Glutamatergic neuron (in vitro differentiated cells): ENCODE measurements around the gene ZNF22. TPM values are rescaled to one million over a fixed set of nuclear protein-coding genes. Genes with fewer than 3 reads are reported as not detected.
A peak's percentile ranks its signal among the peaks of the same experiment; 100 is the strongest.

Source experiments
- DNase-seq: peaks from one replicate; pipeline ENCODE4 v3.0.0; 2022
- H3K27ac Mint-ChIP-seq: one replicate; pipeline ENCODE4 v1.8.0; 2020; ENCODE audit warnings: mild to moderate bottlenecking, mixed read lengths, inconsistent platforms; ENCODE audit not compliant: unreplicated experiment
- H3K27me3 Mint-ChIP-seq: one replicate; pipeline ENCODE4 v1.8.0; 2020; ENCODE audit warnings: mild to moderate bottlenecking, moderate library complexity, mixed read lengths, inconsistent platforms; ENCODE audit not compliant: unreplicated experiment
- H3K36me3 Mint-ChIP-seq: one replicate; pipeline ENCODE4 v1.8.0; 2020; ENCODE audit warnings: mild to moderate bottlenecking, mixed read lengths, inconsistent platforms; ENCODE audit not compliant: unreplicated experiment
- H3K4me1 Mint-ChIP-seq: one replicate; pipeline ENCODE4 v1.8.0; 2020; ENCODE audit warnings: mild to moderate bottlenecking, low read depth, mixed read lengths, inconsistent platforms; ENCODE audit not compliant: unreplicated experiment
- H3K4me3 Mint-ChIP-seq: one replicate; pipeline ENCODE4 v1.8.0; 2020; ENCODE audit warnings: mild to moderate bottlenecking, mixed read lengths, inconsistent platforms; ENCODE audit not compliant: unreplicated experiment
- H3K9me3 Mint-ChIP-seq: one replicate; pipeline ENCODE4 v1.8.0; 2020; ENCODE audit warnings: mild to moderate bottlenecking, moderate library complexity, mixed read lengths, inconsistent platforms; ENCODE audit not compliant: unreplicated experiment
- total RNA-seq: library from RNA; stranded (reverse); fragmentation: NEBNext Ultra II Directional; extraction: Animal tissue kit (Norgen Biotek cat#: 25700); gene quantifications from one replicate; pipeline ENCODE4 v1.2.1, GENCODE V29; 2021; ENCODE audit not compliant: unreplicated experiment
- TF ChIP-seq, protein P1 (sequence below): fragments of 200-600 bp; sonication (generic); IDR thresholded peaks from one replicate; pipeline ENCODE4 v1.5.0; 2021; ENCODE audit not compliant: partially characterized antibody, unreplicated experiment

Gene ZNF22
- total RNA-seq, 1 donor from 2014 or later: 40.2 TPM

DNA sequence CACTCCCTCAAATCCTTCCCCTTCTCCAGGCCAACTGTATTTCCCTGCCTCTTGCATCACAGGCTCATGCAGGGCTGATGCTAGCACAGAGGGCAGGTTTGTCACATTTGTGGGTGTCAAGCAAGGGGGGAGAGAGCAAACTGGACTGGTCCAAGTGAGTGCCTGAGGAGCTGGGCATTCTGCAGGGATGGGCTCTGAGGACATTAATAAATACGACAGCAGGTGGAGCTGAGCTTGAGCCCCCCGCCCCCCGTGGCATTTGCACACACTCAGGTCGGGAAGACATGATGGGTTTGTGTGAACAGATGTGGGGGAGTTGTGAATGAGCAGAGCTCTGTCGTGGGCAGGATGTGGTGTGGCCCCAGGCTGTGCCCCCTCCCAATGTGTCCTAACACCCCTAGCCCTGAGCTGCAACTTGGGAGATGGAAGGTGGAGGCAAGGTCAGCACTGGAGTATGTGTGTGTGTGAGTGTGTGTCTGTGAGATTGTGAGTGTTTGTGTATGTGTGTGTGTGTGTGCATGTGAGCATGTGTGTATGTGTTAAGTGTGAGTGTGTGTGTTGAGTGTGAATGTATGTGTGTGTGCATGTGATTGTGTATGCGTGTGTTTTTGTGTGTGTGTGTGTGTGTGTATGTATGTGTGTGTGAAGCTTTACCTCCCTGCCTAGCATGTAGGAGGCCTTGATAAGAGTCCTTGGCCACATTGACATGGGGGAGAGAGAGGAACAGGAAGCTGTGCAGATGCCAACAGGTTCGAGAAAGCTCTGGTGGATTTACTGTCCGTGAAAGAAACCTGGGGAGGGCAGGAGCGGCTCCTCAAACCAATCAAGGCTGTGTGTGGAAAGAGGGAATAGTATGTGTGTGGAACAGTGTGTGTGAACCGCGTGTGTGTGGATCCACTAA, 32.0 kb upstream of the ZNF22 start:
- Mint-ChIP-seq H3K27ac (peak overlapping the region; percentile 6), H3K4me3 (peak overlapping the region; percentile 13), H3K4me1 (peaks cover 51% of the 10 kb centered on the region), H3K27me3 (peaks cover 30% of the 10 kb centered on the region), H3K9me3 (peaks cover 29% of the 10 kb centered on the region), H3K36me3 (peaks cover 6% of the 10 kb centered on the region)
- DNase-seq: no peak
- TF ChIP-seq, protein P1, sequence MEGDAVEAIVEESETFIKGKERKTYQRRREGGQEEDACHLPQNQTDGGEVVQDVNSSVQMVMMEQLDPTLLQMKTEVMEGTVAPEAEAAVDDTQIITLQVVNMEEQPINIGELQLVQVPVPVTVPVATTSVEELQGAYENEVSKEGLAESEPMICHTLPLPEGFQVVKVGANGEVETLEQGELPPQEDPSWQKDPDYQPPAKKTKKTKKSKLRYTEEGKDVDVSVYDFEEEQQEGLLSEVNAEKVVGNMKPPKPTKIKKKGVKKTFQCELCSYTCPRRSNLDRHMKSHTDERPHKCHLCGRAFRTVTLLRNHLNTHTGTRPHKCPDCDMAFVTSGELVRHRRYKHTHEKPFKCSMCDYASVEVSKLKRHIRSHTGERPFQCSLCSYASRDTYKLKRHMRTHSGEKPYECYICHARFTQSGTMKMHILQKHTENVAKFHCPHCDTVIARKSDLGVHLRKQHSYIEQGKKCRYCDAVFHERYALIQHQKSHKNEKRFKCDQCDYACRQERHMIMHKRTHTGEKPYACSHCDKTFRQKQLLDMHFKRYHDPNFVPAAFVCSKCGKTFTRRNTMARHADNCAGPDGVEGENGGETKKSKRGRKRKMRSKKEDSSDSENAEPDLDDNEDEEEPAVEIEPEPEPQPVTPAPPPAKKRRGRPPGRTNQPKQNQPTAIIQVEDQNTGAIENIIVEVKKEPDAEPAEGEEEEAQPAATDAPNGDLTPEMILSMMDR: no peak

DNA sequence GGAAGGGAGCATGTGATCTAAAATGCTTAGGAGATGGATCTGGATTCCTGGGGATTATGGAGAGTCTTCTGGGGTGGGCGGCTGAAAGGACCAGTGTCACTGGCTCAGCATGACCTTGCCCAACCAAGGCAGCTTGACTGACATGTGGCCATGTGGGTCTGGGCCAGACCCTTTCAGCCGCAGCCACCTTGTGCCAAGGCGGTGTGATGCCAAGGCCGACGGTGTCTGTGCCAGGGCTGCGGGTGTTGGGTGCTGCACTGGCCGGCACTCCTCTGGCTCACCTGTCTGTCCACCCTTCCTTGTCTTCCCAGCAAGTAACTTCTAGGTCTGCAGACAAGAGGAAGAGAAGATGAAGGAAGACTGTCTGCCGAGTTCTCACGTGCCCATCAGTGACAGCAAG, 30.9 kb upstream of the ZNF22 start:
- Mint-ChIP-seq H3K4me1 (peaks cover 44% of the 10 kb centered on the region), H3K4me3 (no peak overlapping the region), H3K27me3 (peaks cover 22% of the 10 kb centered on the region), H3K27ac (no peak overlapping the region), H3K36me3 (peaks cover 6% of the 10 kb centered on the region), H3K9me3 (peaks cover 18% of the 10 kb centered on the region)
- no peak for DNase-seq
- TF ChIP-seq, protein P1: no peak

DNA sequence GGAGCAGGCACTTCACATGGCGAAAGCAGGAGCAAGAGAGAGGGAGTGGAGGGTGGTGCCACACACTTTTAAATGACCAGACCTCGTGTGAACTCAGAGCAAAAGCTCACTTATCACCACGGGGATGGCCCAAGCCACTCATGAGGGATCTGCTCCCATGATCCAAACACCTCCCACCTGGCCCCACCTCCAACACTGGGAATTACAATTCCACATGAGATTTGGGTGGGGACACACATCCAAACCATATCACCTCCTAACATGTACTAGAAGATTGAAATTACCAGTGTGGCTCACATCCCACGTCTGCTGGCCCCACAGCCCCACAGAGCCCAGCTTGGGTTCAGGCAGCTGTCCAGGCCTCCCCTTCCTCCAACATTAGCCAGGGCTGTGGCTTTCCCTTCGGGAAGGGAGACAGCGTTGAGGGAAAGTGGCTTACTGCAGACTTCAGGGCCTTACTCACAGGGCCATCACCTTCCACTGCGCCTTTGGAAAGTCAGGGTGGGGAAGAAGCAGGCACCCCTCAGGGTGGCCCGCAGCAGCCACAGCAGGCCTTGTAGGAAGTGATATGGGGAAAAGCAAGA, 29.8 kb upstream of the ZNF22 start:
- no peak for DNase-seq
- TF ChIP-seq, protein P1: no peak
- peaks cover 15% of the 10 kb centered on the region for H3K27me3 Mint-ChIP-seq
- peaks cover 35% of the 10 kb centered on the region for H3K4me1 Mint-ChIP-seq
- H3K27ac Mint-ChIP-seq: no peak overlapping the region
- H3K4me3 Mint-ChIP-seq: no peak overlapping the region
- H3K9me3 Mint-ChIP-seq: peaks cover 9% of the 10 kb centered on the region
- H3K36me3 Mint-ChIP-seq: peaks cover 3% of the 10 kb centered on the region

DNA sequence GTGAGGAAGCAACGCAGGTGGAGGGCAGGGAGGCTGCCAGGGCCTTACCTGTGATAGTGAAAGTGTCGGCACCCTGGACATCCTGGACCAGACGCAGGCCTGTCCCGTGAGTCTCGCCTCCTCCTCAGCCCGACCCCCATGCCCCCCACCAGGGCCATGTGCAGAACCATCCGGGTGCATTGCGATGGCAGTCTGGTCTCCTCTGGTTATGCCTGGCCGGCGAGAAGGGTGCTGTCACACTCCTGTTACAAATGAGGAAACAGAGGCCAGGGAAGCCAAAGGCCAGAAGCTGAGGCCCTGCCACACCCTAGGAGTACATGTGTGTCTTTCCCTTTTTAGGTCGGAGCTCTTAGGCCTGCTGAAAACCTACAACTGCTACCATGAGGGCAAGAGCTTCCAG, 29.3 kb upstream of the ZNF22 start:
- H3K9me3 Mint-ChIP-seq: peaks cover 10% of the 10 kb centered on the region
- TF ChIP-seq, protein P1: no peak
- no peak overlapping the region for H3K27ac Mint-ChIP-seq
- H3K27me3 Mint-ChIP-seq: peaks cover 15% of the 10 kb centered on the region
- H3K36me3 Mint-ChIP-seq: no peaks in the 10 kb centered on the region
- DNase-seq: no peak
- H3K4me1 Mint-ChIP-seq: peaks cover 37% of the 10 kb centered on the region
- no peak overlapping the region for H3K4me3 Mint-ChIP-seq
